Measurements from ENCODE around the gene TYK2.
A peak's percentile ranks its signal among the peaks of the same experiment; 100 is the strongest.

The TYK2 gene

DNA sequence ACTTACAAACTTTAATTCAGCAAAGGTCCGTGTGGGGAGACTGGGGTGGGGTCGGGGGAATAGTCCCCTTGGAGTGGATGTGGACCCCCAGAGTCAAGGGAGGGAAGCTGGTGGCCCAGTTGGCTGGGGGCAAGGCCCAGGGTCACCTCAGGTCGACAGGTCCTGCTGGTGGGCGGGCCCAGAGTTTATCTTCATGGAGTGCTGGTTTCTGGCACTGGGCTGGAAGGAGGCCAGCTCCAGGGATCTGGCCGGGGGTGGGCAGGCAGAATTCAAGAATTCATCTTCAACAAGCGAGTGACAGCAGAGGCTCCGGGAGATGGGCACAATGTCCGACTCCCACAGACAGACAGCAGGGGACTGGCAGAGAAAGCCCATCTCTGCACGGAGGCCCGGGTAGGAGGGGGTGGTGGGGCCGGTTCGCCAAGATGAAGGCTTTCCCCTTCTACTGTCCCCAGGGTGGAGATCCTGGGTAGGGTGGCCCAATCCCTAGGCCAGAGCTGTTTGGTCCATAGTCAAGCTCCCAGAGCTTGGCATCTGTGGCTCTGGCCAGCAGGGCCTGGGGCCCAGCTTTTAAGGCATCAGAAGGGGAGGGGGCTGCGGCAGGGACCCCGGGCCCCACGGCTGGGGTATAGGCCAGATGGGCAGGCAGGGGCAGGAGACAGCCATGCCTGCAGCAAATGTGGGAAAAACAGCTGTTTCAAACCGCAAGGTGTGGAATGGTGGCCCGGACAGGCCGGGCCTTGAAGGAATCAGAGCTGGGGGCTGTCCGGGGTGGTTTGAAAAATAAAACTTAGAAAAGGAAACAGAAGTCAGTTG lies 63.9 kb downstream of the TYK2 start:
- no peak for DNase-seq (ENCODE audit: low read depth)
- in situ Hi-C loops (cut with HindIII; ENCODE audit: low sequenced_read_pairs): no loop called here
- TF ChIP-seq, protein P1, sequence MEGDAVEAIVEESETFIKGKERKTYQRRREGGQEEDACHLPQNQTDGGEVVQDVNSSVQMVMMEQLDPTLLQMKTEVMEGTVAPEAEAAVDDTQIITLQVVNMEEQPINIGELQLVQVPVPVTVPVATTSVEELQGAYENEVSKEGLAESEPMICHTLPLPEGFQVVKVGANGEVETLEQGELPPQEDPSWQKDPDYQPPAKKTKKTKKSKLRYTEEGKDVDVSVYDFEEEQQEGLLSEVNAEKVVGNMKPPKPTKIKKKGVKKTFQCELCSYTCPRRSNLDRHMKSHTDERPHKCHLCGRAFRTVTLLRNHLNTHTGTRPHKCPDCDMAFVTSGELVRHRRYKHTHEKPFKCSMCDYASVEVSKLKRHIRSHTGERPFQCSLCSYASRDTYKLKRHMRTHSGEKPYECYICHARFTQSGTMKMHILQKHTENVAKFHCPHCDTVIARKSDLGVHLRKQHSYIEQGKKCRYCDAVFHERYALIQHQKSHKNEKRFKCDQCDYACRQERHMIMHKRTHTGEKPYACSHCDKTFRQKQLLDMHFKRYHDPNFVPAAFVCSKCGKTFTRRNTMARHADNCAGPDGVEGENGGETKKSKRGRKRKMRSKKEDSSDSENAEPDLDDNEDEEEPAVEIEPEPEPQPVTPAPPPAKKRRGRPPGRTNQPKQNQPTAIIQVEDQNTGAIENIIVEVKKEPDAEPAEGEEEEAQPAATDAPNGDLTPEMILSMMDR (IDR thresholded peaks at IDR 0.05; ENCODE audit: low read depth, low read length, missing control alignments): no peak
- peak overlapping the region; percentile 81 for H3K4me3 ChIP-seq (ENCODE audit: low read depth, low read length)

DNA sequence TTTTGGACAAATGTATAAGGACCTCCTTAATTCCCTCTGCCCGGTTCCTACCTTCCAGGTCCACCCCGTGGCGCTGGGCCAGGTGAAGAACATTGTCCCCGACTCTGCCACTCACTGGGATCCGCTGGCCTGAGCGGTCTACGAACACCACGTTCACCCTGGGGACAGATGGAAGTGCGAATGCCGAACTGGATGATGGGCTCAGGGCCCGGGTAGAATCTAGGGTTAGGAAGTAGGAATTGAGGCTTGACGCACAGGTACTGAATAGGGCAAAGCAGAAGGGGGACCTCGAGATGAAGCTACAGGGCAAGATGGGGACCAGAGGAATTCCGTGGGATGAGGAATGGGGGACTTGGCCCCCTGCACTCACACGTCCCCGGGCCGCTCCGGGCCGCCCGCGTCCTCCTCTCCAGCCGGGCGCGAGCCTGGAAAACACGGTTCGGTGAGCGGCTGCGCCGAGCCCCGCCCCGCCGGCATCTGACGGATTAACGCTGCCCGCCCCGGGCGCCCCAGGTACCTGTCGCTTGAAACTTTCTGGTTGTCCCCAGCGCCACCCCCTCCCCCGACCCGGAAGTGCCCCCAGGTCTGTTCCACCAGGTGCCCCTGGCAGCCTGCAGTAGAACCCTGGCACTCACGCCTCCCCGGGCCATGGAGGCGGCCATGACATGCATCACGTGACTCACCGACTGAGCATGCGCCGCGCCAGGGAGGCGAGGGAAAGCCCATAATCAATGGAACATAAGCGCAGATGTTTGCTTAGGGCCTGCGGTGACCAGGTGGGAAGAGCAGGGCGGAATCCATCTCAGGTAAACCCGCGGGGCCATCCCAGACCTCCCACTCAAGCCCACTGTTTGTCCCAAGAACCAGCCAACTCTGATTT lies 64.8 kb downstream of the TYK2 start, which contains the start of gene FDX2:
FDX2 (minus strand) TSS at position 681 of the 880 bp plus-strand sequence; CDS start at position 662, 19 bp downstream.
- TF ChIP-seq, protein P1 (IDR thresholded peaks at IDR 0.05; ENCODE audit: low read depth, low read length, missing control alignments): no peak
- peak; percentile 45 for DNase-seq (ENCODE audit: low read depth)

DNA sequence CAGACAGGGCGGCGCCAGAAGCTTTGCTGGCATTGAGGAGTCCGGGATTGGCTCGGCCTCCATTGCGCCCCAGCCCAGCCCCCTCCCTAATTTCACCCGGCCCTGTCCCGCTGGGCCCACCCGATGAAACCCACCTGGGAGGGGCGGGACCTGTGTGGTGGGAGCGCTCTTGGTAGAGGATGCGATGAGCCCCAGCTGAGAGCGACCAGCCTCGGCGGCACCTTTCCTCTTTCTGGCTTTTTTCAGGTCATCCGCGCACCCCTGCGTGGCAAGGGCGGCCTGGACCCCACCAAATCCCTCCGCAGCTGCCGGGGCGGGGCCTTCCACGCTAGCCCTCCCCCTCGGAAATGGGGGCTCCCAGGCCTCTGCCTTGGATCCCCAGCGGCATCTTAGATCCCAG lies 70.9 kb downstream of the TYK2 start, which contains the start of gene ZGLP1:
ZGLP1 (minus strand) TSS at position 393 of the 400 bp plus-strand sequence.
- TF ChIP-seq, protein P1 (IDR thresholded peaks at IDR 0.05; ENCODE audit: low read depth, low read length, missing control alignments): no peak
- in situ Hi-C loops (cut with HindIII; ENCODE audit: low sequenced_read_pairs): no loop called here
- DNase-seq (ENCODE audit: low read depth): no peak
- H3K4me3 ChIP-seq (ENCODE audit: low read depth, low read length): no peak within 1 kb of the TSS

More for the DNA sequence above, 64.8 kb downstream of the TYK2 start, which contains the start of gene FDX2:
- H3K4me3 ChIP-seq (ENCODE audit: low read depth, low read length): peak within 1 kb of the TSS; percentile 81
- in situ Hi-C loops (cut with HindIII; ENCODE audit: low sequenced_read_pairs): no loop called here

DNA sequence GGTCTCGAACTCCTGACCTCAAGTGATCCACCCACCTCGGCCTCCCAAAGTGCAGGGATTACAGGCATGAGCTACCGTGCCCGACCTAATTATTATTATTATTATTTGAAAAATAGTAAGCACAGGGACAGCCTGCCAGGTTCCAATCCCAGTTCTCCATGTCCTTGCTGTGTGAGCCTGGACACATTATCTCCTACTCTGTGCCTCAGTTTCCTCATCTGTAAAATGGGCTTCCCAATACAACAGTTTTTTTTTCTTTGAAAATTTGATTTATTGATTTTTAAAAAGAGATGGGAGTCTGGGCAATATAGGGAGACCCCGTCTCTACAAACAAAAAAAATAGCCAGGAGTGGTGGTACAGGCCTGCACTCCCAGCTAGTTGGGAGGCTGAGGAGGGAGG lies 74.0 kb downstream of the TYK2 start:
- H3K4me3 ChIP-seq (ENCODE audit: low read depth, low read length): no peak overlapping the region
- in situ Hi-C loops (cut with HindIII; ENCODE audit: low sequenced_read_pairs): no loop called here
- TF ChIP-seq, protein P1 (IDR thresholded peaks at IDR 0.05; ENCODE audit: low read depth, low read length, missing control alignments): no peak
- DNase-seq (ENCODE audit: low read depth): no peak

- DNase-seq (ENCODE audit: low read depth): no peak
- TF ChIP-seq, protein P1 (IDR thresholded peaks at IDR 0.05; ENCODE audit: low read depth, low read length, missing control alignments): no peak
- in situ Hi-C loops (cut with HindIII; ENCODE audit: low sequenced_read_pairs): no loop called here
- H3K4me3 ChIP-seq (ENCODE audit: low read depth, low read length): no peak overlapping the region
Observed at GRCh38 chr19:10305139-10305806, 75.1 kb downstream of the TYK2 start.

All from astrocyte of the cerebellum (primary cell).